OCI-LY7 (cell line): ENCODE measurements around the gene SPSB2.

Experiments
- EZH2phosphoT487 ChIP-seq: fragments of 200-600 bp; sonication (generic); IDR thresholded peaks from 2 replicates; pipeline ENCODE4 v1.6.1; 2018; ENCODE audit warnings: low read depth, borderline replicate concordance, mild to moderate bottlenecking, mixed run types, antibody characterized with exemption, low read length, moderate library complexity, mixed read lengths
- TF ChIP-seq, protein P1 (sequence below): fragments of 200-600 bp; sonication (generic); conservative IDR thresholded peaks from 2 replicates; pipeline ENCODE4 v1.5.1; 2014; ENCODE audit warnings: mild to moderate bottlenecking, antibody characterized with exemption, low read length, moderate library complexity, mixed read lengths

DNA sequence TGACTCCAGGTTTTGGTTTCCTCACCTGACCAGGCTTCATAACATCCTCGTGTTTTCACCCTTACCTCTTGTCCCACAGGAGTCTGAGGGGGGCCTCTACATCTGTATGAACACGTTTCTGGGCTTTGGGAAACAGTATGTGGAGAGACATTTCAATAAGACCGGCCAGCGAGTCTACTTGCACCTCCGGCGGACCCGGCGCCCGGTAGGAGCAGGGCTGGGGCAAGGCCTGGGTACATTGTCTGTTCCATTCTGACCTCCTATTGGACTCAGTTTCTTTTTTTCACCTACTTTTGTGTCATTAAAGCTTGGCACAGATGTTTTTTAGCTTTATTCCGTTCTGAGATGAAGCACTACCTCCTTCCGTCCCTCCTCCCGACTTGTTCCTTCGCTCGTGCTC lies 17.8 kb downstream of the SPSB2 start:
- TF ChIP-seq, protein P1, sequence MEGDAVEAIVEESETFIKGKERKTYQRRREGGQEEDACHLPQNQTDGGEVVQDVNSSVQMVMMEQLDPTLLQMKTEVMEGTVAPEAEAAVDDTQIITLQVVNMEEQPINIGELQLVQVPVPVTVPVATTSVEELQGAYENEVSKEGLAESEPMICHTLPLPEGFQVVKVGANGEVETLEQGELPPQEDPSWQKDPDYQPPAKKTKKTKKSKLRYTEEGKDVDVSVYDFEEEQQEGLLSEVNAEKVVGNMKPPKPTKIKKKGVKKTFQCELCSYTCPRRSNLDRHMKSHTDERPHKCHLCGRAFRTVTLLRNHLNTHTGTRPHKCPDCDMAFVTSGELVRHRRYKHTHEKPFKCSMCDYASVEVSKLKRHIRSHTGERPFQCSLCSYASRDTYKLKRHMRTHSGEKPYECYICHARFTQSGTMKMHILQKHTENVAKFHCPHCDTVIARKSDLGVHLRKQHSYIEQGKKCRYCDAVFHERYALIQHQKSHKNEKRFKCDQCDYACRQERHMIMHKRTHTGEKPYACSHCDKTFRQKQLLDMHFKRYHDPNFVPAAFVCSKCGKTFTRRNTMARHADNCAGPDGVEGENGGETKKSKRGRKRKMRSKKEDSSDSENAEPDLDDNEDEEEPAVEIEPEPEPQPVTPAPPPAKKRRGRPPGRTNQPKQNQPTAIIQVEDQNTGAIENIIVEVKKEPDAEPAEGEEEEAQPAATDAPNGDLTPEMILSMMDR, result no peak
- TF ChIP-seq EZH2phosphoT487, result no peak
